ENCODE data around the gene FUBP3. TPM values are rescaled to one million over a fixed set of nuclear protein-coding genes. Genes with fewer than 3 reads are reported as not detected.
A peak's percentile ranks its signal among the peaks of the same experiment; 100 is the strongest.

The FUBP3 gene
- total RNA-seq, 1 donor from 2014 or later, result 24.1 TPM

DNA sequence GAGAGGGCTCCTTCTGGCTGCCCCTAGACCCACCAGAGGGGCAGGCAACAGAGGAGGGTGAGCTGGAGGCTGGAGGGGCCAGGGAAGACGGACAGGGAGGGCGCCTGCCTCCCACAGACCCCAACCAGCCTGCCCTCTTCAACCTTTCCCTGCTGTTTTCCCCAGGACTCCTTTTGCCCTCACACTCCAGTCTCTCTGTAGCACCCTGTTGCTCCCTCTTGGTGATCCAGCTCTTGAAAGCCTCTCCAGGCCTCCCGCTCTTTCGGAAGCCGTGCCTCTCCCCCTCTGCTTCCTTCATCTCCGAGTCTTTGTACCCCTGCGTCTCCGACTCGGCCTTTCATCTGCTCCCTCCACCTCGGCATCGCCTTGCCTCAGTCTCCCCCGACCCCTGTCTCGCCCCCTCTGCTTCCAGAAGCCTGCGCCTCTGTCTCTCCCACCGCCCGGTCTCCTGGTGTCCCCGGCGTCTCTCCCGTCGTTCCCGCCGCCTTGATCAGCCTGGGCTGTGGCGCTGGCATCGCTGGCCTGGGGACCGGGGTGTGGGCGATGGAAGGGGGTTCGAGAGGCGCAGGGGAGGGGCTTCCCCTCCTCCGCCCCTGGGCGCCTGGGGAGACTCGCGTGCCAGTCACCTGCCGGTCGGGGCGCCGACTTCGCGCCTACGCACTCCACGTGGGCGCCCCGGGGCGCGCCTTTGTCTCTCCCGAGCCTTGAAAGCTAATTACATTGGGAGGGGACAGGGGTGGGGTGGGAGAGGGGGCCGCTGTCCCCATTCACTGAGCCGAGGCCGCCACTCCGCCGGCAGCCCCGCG lies 79.7 kb downstream of the FUBP3 start:
- intact Hi-C loops (cut with micrococcal nuclease), result no loop called here
- no peak for ATAC-seq
- no peak for DNase-seq

DNA sequence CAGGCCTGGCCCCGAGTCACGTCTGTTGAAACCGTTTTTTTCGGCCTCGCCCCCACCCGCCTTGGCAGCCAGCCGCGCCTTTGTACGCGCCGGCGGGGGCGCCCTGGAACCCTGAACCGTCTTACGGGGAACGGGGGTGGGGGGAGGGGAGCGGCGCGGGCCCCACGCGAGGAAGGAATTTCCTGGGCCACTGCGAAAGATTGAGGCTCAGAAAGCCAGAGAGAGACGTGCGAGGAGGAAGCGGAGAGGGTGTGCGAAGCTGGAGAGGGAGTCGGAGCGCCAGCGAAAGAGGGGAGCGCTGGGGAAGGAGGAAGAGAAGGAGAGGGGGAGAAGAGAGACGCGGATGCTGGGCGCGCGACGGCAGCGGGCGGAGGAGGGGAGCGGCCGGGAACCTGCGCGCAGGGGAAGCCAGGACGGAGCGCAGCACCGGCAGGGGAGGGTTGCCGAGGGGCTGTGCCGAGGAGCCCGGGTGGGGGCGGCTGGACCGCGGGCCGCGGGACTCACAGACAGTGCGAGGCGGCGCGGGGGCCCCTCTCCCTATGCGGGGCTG lies 80.4 kb downstream of the FUBP3 start:
- intact Hi-C loops (cut with micrococcal nuclease), result no loop called here
- DNase-seq (no peak), ATAC-seq (no peak)

DNA sequence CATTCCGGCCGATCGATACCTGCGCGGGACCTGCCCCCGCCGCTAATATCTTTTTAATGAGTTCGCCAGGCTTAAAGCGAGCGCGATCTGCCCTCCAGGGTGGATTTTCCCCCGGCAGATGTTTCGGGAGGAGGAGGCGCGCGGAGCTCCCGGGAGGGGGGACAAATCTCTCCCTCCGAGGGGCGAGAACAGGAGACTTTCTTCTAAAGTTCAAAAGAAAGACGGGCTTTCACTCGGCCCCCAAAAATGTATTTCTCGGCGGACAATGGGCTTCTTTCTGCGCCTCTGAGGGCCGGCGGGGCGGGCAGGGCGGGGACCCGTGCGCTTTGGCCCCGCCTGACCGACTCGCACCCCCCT lies 80.9 kb downstream of the FUBP3 start:
- no peak for ATAC-seq
- DNase-seq, result no peak
- intact Hi-C loops (cut with micrococcal nuclease), result no loop called here

DNA sequence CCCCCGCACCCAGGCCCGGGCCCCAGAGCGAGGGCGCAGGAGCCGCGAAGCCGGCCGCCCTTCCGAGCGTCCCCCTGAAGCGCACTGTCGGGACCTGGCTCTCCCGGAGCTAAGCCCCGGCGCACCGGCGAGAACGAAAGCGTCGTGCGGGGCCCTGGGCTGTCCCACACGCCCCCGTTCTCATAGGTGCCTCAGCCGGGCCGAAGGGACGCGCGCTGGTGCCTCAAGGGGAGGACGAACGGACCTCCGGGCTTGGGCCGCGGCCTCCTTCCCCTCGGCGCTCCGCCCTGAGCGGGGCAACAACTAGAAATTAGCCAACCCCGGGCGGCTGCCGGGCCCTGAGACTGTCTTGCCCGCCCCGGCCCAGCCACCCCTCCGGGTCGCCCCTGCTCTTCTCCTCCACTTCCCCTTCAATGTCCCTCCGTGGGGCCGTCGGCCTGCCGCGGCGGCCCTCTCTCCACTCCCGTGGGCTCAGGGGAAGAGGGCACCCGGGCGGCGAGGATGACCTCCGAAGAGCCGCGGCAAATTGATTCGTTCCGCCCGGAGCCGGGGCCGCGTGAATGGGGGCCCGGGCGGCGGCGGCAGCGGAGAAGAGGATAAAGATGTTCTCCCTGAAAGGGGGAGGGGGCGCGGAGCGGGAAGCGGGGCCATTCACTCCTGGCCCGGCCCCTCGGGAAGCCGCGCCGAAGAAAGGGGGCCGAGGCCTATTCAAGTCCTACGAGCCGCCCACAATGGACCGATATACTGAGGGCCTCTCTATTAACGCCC lies 81.5 kb downstream of the FUBP3 start:
- intact Hi-C loops (cut with micrococcal nuclease), result no loop called here
- no peak for DNase-seq
- peak; percentile 11 for ATAC-seq

DNA sequence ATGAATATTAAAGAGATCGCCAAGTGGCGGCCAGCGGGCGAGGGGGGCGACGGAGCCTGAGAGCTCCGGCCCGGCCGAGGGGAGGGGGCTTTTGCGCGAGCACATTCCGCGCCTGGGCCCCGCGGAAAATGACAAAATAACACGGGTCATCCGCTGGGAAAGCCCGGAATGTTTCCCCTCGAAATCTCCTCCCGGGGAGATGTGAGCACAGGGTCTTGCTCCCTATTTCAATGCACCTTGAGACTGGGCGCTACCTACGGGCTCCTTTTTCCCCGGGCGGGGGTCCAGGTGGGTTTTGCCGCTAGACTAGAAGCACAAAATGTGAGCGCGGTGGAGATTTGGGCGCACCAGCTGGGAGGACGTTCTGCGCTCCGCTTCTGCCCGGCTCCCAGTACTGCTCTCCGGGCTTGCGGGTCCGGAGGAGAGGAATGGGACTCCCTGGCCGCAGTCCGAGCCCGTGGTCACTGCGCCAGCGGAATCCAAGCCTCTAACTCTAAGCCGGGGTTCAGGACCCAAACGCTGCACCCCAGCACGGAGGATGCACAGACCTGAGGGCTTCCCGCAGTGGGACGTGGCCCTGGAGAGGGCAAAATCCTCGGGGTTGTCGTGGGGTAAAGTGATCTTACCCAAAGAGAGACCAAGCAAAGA lies 82.2 kb downstream of the FUBP3 start:
- intact Hi-C loops (cut with micrococcal nuclease), result no loop called here
- ATAC-seq (no peak), DNase-seq (no peak)

DNA sequence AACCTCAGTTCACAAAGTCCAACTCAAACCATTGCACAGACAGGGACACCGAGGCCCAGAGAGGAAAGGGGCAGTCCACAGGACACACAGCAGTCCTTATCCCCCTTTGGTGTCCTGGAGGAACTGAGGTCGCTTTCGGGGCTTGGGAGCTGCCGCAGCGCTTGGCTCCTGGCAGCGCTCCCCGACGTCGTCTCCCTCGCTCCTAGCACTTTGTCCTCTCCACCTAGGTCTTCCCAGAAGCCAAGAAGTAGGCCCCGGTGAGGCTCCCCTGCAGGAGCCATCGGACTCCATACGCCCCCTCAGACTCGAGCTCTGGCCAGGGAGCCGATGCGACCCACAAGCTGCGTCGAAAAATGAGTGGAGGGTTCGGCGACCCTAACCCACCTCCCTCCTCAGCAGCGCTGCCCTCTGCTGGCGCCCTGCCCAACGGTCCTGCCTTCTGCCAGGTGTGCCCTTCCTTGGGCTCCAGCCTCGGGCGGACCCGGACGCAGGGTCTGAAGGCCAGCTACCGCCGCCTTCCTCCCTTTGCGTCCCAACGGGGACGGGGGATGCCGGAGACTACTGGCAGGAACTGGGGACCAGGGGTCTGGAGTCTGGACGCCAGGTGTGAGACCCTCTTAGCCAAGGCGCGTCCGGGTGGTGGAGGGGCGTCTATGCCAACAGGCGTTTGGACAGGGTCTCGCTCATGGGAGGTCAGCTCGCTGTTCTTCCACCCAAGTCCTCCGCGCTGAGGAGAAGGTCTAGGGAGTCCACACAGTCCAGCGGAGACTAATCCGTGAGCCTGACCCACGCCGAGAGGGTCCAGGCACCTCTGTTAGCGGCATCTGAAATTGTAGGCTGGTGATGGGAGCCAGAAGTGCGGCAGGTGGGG lies 83.0 kb downstream of the FUBP3 start:
- DNase-seq (no peak), ATAC-seq (no peak)
- intact Hi-C loops (cut with micrococcal nuclease), result no loop called here

DNA sequence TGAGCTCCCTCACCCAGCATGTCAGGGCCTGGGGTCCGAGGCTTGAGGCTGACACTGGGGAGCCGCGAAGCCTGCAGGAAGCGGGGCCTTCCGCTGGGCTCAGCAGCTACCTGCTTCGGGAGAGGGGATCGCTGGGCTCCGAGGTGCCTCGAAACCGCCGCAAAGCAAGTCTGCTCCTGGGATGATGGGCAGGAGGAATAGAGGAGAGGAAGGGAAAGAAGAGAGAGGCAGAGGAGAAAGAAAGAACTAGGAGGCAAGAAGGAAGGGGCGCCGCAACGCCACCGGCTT lies 83.5 kb downstream of the FUBP3 start:
- intact Hi-C loops (cut with micrococcal nuclease), result no loop called here

DNA sequence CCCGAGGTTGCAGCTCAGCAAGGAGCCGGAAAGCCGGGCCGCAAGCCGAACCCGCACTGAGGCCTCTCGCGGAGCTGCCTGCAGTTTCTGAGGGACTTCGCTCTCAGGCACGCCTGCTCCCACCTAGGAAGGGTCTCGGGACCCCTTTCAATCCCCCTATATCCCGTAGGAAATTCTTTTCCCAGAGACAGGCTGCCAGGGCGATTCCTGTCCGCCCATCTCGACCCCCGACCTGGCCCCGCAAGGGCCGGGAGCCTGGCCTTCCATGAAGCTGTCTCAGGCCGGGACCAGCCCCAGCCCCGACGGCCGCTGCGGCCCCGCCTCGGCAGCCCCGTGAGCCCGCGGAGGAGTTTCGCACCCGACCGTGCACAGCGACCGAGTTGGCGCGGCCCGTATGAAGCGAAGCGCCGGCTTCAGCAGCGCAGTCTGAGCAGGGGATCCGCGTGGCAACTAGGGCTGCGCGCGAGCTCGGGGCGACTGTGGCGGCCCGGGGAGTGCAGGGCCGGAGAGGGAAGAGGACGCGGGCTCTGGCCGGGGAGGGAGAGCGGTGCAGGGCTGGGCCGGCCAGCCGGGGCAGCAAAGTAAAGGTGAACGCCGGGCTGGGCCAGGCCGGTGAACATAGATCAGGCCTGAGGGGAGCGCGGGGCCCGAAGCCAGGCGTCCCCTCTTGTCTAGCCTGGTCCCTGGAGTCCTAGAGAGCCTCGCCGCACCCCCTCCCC lies 84.0 kb downstream of the FUBP3 start:
- DNase-seq (no peak), ATAC-seq (peak; percentile 25)
- intact Hi-C loops (cut with micrococcal nuclease), result no loop called here

More for the DNA sequence above, 83.5 kb downstream of the FUBP3 start:
- DNase-seq (no peak), ATAC-seq (no peak)

DNA sequence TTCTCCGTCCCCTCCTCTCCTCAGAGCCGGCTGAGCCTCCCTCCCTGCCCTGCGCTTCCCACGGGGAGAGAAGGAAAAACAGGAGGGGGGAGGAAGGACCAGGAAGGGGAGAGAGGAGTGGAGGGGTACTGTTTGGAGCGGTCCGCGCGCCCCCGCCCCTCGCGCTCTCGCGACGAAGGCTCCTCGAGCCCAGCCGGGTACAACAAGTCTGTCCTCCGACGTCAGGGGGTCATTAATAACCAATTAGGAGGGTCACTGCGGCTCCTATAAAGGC lies 84.5 kb downstream of the FUBP3 start:
- intact Hi-C loops (cut with micrococcal nuclease), result no loop called here
- ATAC-seq, result no peak
- no peak for DNase-seq

DNA sequence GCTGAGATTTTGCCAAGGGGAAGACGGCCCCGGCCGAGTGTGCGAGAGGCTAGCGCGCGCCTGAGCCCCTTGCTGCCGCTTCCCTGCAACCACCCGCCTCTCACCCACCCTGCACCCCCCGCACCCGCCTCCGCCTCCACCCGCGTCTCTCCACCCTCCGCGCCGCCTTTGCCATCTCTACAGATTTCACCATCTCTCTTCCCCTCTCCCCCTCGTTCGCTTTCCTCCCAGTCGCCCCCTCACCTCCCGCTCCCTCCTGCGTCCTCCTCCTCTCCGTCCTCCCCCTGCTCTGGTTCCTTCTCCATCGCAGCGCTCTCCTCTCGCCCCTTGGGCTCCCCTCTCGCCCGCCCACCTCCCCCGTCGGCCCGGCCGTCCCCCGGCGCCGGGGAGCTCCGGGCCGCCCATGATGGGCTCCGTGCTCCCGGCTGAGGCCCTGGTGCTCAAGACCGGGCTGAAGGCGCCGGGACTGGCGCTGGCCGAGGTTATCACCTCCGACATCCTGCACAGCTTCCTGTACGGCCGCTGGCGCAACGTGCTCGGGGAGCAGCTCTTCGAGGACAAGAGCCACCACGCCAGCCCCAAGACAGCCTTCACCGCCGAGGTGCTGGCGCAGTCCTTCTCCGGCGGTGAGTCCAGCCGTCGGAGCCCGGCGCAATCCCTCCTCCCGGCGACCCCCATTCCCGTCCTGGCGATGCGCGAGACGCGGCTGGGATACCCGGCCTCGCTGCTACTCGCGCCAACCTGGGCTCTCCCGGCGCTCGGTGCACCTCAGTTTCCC lies 85.1 kb downstream of the FUBP3 start, which contains the start of gene PRDM12:
Gene PRDM12, plus strand, starts transcription at position 344 of the 778 bp plus-strand sequence. Its CDS starts 60 bp downstream, at position 404.
- intact Hi-C loops (cut with micrococcal nuclease), result no loop called here
- no peak for DNase-seq
- no peak for ATAC-seq

DNA sequence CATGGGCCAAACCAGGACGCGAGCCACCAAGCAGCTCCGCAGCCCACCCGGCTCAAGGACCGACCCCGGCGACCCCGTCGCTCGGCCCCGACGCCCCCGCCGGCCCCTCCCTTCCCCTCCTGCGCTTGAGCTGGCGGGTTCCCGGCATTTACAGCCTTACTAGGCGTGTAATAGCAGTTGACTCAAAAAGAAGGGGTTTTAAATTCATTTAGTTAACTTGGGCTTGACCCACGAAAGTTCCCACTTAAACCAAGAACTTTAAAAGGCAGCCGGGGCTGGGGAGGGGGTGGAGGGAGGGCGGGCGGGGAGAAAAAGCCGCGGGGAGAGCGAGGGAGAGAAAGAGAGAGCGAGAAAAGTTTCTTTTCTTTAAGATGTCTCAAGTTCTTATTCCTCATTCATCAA lies 85.7 kb downstream of the FUBP3 start:
- intact Hi-C loops (cut with micrococcal nuclease), result no loop called here
- ATAC-seq (no peak), DNase-seq (no peak)

DNA sequence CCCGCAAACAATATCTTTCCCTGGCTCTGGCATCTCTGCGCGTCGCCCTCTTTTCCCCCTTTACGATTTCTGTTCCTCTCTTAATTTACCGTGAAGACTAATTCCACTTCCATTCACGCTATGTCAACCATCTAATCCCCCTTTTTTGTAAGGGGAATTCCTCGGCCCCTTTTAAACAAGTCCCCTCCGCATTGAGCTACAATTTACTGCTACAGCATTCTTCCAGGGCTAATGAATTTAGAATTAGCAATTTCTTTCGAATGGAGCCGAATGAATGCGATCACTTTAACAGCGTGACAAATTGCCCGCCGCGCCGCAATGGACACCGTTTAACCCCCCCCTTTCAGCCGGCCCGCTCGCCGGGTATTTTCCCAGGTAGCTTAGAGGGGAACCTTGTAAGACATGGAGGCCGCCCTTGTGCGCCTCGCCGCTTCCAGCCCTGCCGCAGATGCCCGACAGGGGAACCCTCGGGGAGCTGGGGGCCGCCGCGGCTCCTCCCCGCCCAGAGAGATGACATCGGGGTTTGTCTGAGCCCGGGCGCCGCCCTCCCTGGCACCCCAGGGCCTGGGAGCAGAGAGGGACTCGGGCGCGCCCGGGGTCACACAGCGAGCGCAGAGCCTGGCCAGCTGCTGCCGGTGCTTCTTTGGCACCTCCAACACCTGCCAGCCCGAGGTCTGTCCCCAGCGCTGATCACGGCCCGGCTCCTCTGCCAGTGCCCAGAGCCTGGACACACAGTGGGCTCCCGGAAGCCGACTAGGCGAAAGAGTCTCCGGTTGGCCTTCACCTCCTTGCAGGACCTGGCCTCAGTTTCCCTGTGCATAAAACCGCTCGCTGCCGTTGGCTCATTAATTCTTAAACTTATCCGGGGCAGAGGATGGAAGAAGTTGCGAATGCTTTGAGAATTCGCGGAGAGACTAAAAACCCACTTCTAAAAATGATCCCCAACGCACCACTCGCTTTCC lies 86.3 kb downstream of the FUBP3 start:
- intact Hi-C loops (cut with micrococcal nuclease), result no loop called here
- DNase-seq (no peak), ATAC-seq (no peak)

DNA sequence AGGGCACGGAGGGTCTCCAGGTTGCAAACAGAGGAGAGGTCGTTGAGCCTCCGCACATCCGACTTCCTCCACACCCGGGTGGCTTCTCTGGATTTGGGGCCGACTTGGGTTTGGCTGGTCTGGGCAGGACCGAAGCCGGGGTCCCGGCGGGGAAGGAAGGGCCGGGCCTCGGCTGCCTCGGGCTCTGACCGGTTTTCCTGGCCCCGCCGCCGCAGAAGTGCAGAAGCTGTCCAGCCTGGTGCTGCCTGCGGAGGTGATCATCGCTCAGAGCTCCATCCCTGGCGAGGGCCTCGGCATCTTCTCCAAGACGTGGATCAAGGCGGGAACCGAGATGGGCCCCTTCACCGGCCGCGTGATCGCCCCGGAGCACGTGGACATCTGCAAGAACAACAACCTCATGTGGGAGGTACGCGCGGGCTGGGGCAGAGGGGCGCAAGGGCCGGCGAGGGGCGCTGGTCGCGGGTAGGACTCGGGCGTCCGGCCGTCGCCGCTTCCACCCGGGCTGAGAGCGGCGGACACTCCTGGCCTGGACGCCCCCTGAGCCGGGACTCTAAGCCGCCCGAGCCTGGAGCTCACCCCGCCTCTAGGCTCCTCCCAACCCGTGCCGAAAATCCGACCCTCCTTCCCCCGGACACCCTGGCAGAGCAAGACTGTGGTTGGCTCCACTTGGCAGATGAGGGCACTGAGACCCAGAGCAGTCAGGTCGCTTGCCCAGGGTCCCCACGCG lies 87.2 kb downstream of the FUBP3 start:
- intact Hi-C loops (cut with micrococcal nuclease), result no loop called here
- no peak for ATAC-seq
- DNase-seq, result no peak

DNA sequence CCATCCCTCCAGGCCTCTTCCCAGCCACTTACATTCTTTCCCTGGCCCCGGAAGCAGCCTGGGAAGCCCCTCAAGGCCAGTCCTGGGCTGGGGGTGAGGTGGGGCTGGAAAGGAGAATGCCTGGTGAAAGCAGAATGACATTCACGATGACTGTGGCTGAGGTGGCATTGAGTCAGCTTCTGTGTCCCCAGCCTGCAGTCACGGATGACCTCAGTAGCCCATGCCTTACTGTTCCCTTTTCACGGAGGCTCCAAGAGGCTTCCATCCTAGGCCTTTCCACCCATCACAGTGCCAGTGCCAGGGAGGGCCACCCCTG lies 87.7 kb downstream of the FUBP3 start:
- intact Hi-C loops (cut with micrococcal nuclease), result no loop called here
- no peak for ATAC-seq
- no peak for DNase-seq

DNA sequence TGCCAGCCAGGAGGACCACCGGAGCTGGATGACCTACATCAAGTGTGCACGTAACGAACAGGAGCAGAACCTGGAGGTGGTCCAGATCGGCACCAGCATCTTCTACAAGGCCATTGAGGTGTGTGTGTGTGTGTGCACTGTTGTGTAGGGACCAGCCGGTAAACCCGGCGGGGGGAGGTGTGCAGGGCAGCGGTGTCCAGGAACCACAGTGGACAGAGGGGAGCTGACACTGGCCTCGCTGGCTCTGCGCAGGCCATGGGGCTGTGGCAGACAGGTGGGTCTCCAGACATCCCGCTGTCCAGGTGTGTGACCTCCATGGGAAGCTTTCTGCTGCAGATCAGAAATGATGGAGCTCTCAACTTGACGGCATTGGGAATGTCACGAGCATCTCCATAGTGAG lies 88.8 kb downstream of the FUBP3 start:
- no peak for ATAC-seq
- DNase-seq, result no peak
- intact Hi-C loops (cut with micrococcal nuclease), result no loop called here

DNA sequence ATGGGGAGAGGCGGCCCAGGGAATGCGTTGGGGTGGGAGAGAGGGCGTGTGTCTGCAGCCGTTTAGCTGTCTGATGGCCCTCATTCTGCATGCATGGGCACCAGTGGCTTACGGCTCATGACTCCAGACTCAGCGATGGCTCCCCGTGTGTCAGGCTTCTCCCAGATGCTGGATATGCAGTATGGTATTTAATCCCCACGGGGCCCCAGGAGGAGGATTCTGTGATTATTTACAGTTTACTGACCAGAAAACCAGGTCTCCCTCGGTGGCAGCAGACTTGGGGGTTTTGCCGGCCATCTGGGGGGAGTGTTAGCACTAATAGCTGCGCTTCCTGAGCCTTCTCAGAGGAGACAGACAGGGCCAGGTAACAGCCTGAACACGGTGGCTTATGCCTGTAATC lies 89.3 kb downstream of the FUBP3 start:
- ATAC-seq (no peak), DNase-seq (no peak)
- intact Hi-C loops (cut with micrococcal nuclease), result no loop called here

DNA sequence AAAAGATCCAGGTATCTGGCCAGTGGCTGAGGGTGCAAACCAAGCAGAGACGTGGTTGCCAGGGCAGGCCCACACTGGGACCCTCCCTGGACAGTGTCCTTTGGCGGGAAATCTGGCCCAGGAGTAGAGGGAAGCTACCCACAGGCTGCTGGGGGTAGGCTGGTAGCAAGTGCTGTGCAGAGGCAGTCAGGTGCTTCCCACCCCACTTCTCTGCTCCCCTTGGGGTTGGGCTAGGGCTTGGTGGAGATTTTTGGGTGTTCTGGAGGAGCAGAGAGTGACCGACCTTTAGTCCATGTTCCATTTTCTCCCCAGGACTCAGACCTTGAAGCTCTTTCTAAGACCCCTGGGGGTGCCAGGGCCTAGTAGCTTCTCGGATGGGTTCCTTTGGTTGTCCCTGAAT lies 90.6 kb downstream of the FUBP3 start:
- DNase-seq (no peak), ATAC-seq (no peak)
- intact Hi-C loops (cut with micrococcal nuclease), result no loop called here

Measured in left ventricle myocardium superior (tissue), 1 donor.